Activated CD4-positive, alpha-beta T cell treated with anti-CD3 and anti-CD28 coated beads, Interleukin-2, amount 10 ng/mL, durations not matched to agents 7 days and 5 days (primary cell): ENCODE results near the gene RNF123. TPM values are rescaled to one million over a fixed set of nuclear protein-coding genes. Genes with fewer than 3 reads are reported as not detected.

ENCODE experiments used
- CTCF ChIA-PET: fragments of 350-600 bp; sonication (Branson Sonifier 250); formaldehyde crosslinking; loops from one replicate; lab custom pipeline; 2021; ENCODE audit warnings: antibody characterized with exemption; lab: Charles Lee
- POLR2A ChIA-PET: fragments of 350-600 bp; sonication (Branson Sonifier 250); formaldehyde crosslinking; loops from one replicate; lab custom pipeline; 2021; ENCODE audit warnings: antibody characterized with exemption; lab: Charles Lee
- DNase-seq: peaks from one replicate; pipeline ENCODE4 v3.0.0-alpha.2; 2020
- H3K27ac Mint-ChIP-seq: one replicate; pipeline ENCODE4 v1.8.0; 2021; ENCODE audit warnings: mild to moderate bottlenecking, moderate library complexity, mixed read lengths
- H3K27me3 Mint-ChIP-seq: one replicate; pipeline ENCODE4 v1.8.0; 2021; ENCODE audit warnings: mixed read lengths
- H3K36me3 Mint-ChIP-seq: one replicate; pipeline ENCODE4 v1.8.0; 2021; ENCODE audit warnings: low read depth, mixed read lengths
- H3K4me1 Mint-ChIP-seq: one replicate; pipeline ENCODE4 v1.8.0; 2021; ENCODE audit warnings: mixed read lengths
- H3K4me3 Mint-ChIP-seq: one replicate; pipeline ENCODE4 v1.8.0; 2021; ENCODE audit warnings: mild to moderate bottlenecking, moderate library complexity, mixed read lengths
- H3K9me3 Mint-ChIP-seq: one replicate; pipeline ENCODE4 v1.8.0; 2021; ENCODE audit warnings: mixed read lengths
- total RNA-seq, 2 experiments: library from RNA; stranded (reverse); gene quantifications; one replicate each; pipeline ENCODE4 v1.2.3, GENCODE V29; 2021

The RNF123 gene
- total RNA-seq, 2 experiments from 2014 or later, result 47.5 to 49.2 TPM

DNA sequence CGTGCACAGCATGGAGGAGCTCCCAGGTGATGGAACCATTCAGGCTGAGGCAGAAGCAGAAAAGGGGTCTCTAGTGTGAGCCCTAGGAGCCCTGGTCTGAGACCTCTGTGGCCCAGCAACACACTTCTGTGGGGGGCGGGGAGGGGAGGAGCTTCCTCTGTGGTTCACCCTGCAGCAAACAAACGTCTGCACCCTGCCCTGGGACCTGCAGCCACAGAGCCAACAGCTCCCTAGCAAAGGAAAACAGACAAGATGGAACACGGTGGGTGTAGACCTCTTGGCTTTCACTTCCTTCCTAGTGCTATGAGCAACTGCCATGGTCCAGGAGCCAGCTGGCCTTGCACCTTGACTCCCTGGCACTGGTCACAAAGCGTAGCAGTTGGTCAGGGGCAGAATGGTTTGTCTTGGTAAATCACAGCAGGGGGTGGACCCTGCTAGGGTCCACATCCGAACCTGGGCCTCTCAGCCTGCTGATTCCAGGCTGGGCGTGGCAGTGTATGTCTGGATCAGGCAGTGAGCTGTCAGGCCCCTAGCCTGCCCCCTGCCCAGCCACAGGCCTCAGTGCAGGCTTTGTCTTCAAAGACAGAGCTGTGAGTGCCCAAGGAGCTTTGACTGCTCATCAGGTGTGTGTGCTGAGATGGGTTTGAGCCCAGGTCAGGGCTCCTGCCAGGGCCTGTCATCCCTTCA, 23.4 kb downstream of the RNF123 start:
- no peak for DNase-seq
- POLR2A ChIA-PET, result no interaction called here
- no peaks in the 10 kb centered on the region for H3K9me3 Mint-ChIP-seq
- no peak overlapping the region for H3K4me3 Mint-ChIP-seq
- CTCF ChIA-PET, result interaction anchor here (0.9 to 2.5 kb wide), 3 partner anchors 8 to 12 kb away, joined by 3 to 11 read pairs (median 4); no protein-coding TSS in a partner anchor
- peaks cover 23% of the 10 kb centered on the region for H3K4me1 Mint-ChIP-seq
- peak overlapping the region; percentile 77 for H3K27ac Mint-ChIP-seq
- no peaks in the 10 kb centered on the region for H3K27me3 Mint-ChIP-seq
- peaks cover 1% of the 10 kb centered on the region for H3K36me3 Mint-ChIP-seq

- H3K27me3 Mint-ChIP-seq, result no peaks in the 10 kb centered on the region
- H3K9me3 Mint-ChIP-seq, result no peaks in the 10 kb centered on the region
- H3K4me1 Mint-ChIP-seq, result peaks cover 24% of the 10 kb centered on the region
- H3K27ac Mint-ChIP-seq, result no peak overlapping the region
- peaks cover 1% of the 10 kb centered on the region for H3K36me3 Mint-ChIP-seq
- no peak overlapping the region for H3K4me3 Mint-ChIP-seq
- no peak for DNase-seq
- POLR2A ChIA-PET, result no interaction called here
- CTCF ChIA-PET, result interaction anchor here (0.9 to 2.5 kb wide), 3 partner anchors 8 to 13 kb away, joined by 3 to 11 read pairs (median 4); no protein-coding TSS in a partner anchor
Observed at GRCh38 chr3:49713336-49714105, 24.2 kb downstream of the RNF123 start.

GRCh38 chr3:49714728-49715550, 25.6 kb downstream of the RNF123 start:
- H3K9me3 Mint-ChIP-seq, result no peaks in the 10 kb centered on the region
- peaks cover 37% of the 10 kb centered on the region for H3K4me1 Mint-ChIP-seq
- H3K27ac Mint-ChIP-seq, result no peak overlapping the region
- no peak overlapping the region for H3K4me3 Mint-ChIP-seq
- H3K36me3 Mint-ChIP-seq, result peaks cover 5% of the 10 kb centered on the region
- ChIA-PET CTCF (interaction anchor here (1.2 kb wide), 1 partner anchor 10 kb away, joined by 4 read pairs; no protein-coding TSS in a partner anchor), POLR2A (no interaction called here)
- no peak for DNase-seq
- no peaks in the 10 kb centered on the region for H3K27me3 Mint-ChIP-seq

GRCh38 chr3:49715611-49716121, 26.3 kb downstream of the RNF123 start:
- no peak overlapping the region for H3K4me3 Mint-ChIP-seq
- ChIA-PET CTCF (no interaction called here), POLR2A (no interaction called here)
- peaks cover 39% of the 10 kb centered on the region for H3K4me1 Mint-ChIP-seq
- no peak overlapping the region for H3K27ac Mint-ChIP-seq
- no peaks in the 10 kb centered on the region for H3K27me3 Mint-ChIP-seq
- H3K9me3 Mint-ChIP-seq, result no peaks in the 10 kb centered on the region
- peaks cover 5% of the 10 kb centered on the region for H3K36me3 Mint-ChIP-seq
- no peak for DNase-seq

- no peak for DNase-seq
- CTCF ChIA-PET, result interaction anchor here (0.8 kb wide), 1 partner anchor 123 kb away, joined by 3 read pairs; no protein-coding TSS in a partner anchor
- Mint-ChIP-seq H3K4me1 (peaks cover 43% of the 10 kb centered on the region), H3K27me3 (no peaks in the 10 kb centered on the region), H3K4me3 (no peak overlapping the region), H3K9me3 (no peaks in the 10 kb centered on the region), H3K27ac (no peak overlapping the region), H3K36me3 (peaks cover 7% of the 10 kb centered on the region)
- POLR2A ChIA-PET, result no interaction called here
Observed at GRCh38 chr3:49716169-49716568, 26.8 kb downstream of the RNF123 start.

DNA sequence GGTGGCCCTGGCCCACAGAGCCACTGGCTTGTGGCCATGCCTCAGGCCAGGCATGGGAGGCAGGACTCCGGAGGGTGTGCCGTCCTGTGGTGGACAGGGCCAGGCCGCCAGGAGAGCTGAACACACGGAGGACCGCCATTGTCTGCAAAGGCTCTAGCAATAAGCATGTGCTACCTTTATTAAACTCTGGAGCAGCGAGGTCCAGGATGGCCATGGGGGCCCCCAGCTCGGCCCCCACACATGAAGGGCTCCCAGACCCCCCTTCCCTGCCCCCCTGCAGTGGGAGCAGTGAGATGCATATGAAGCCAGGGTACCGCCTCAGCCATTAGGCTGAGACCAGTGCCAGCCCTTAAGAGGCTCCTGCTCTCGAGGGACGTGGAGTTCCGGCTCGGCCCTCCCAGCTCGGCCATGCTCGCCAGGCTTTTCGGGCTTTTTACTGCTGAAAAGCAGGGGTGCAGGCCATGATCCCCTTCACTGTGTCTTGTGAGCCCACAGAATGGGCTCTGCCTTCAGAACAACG, 27.4 kb downstream of the RNF123 start:
- Mint-ChIP-seq H3K36me3 (peaks cover 9% of the 10 kb centered on the region), H3K27me3 (no peaks in the 10 kb centered on the region), H3K4me1 (peaks cover 38% of the 10 kb centered on the region), H3K9me3 (no peaks in the 10 kb centered on the region), H3K27ac (no peak overlapping the region), H3K4me3 (no peak overlapping the region)
- POLR2A ChIA-PET, result no interaction called here
- CTCF ChIA-PET, result interaction anchor here (0.8 kb wide), 1 partner anchor 123 kb away, joined by 3 read pairs; no protein-coding TSS in a partner anchor
- no peak for DNase-seq

DNA sequence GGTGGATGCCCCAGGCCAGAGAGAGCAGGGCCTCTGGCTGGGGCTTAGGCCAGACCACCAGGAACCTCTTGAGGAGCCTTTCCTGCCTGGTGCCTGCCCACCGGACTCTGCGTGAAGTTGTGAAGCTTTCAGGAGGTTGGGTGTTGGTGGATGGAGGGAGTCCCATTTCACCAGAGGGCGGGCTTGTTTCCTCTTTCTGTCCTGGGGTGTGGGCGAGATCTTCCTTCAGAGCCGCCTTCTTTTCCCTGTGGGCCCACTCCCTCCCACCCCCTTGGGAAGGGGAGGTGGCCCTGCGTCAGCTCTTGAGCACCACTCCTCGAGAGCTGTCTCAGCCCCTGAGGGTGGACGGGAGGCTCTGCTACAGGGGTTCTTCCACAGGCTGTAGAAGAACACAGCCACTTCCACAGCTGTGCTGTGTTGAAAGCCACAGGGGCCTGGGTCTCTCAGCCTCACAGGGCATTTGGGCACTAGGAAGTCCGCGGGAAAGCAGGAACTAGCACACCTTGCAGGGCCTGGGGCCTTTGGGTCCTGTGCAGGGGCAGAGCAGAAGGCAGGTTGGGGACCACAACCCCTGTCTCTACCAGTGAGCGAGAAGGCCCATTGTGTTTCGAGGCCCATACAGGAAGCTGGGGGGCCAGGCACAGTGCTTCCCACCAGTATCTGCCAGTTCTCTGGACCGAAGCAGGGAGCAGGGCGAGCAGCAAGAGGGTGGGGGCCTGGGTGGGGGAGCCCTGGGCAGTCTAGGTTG, 28.0 kb downstream of the RNF123 start:
- H3K36me3 Mint-ChIP-seq, result peaks cover 8% of the 10 kb centered on the region
- H3K4me1 Mint-ChIP-seq, result peaks cover 38% of the 10 kb centered on the region
- H3K27me3 Mint-ChIP-seq, result no peaks in the 10 kb centered on the region
- H3K4me3 Mint-ChIP-seq, result no peak overlapping the region
- CTCF ChIA-PET, result interaction anchor here (0.5 to 2.7 kb wide), 4 partner anchors 10 to 122 kb away, joined by 3 to 9 read pairs (median 3); no protein-coding TSS in a partner anchor
- no peak overlapping the region for H3K27ac Mint-ChIP-seq
- H3K9me3 Mint-ChIP-seq, result no peaks in the 10 kb centered on the region
- no peak for DNase-seq
- POLR2A ChIA-PET, result interaction anchor here (0.6 kb wide), 1 partner anchor 13 kb away, joined by 4 read pairs; no protein-coding TSS in a partner anchor

DNA sequence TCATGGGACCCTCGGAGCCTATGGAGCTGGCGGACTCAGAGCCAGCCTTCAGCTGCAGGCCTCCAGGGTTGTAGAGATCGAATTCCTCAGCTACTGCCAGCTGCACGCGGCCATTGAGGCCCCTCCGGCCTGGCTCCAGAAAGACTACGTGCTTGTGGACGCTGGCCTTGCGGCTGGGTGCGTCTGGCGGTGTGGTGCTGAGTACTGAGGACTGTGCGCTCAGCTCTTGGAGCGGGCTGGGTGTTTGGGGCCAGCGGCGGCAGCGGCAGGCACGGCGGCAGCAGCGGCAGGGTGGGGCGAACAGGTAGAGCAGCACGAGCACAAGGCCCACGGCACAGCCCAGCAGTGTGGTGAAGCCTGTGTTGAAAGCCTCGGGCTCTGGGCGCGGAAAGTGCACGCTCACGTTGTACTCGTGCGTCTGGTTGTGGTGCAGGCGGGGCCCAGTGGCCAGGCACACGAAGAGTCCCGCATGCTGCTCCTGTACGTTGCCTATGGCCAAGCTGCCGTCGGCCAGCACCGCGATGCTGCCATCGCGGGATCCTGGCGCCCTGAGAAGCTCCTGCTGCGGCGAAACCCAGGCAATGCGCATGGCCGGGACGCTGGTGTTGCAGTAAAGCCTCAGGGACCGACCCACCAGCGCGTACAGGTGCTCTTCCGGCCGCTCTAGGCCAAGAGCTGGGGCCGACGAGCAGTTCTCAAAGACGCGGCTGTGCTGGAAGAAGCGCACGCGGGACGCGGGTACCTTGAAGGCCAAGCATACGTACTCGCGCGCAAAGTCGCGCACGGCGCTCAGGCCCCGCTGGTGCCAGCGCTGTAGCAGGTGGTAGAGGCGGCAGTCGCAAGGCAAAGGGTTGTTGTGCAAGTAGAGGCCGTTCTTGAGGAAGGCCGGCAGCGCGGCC, 28.9 kb downstream of the RNF123 start:
- H3K9me3 Mint-ChIP-seq, result no peaks in the 10 kb centered on the region
- H3K27ac Mint-ChIP-seq, result peak overlapping the region; percentile 56
- H3K36me3 Mint-ChIP-seq, result peaks cover 13% of the 10 kb centered on the region
- H3K4me3 Mint-ChIP-seq, result peak overlapping the region; percentile 78
- H3K27me3 Mint-ChIP-seq, result no peaks in the 10 kb centered on the region
- ChIA-PET CTCF (interaction anchor here (0.5 to 2.7 kb wide), 10 partner anchors 10 to 508 kb away, joined by 3 to 9 read pairs (median 3); partner anchors contain the start of genes INKA1 and IP6K1), POLR2A (interaction anchor here (0.6 kb wide), 1 partner anchor 14 kb away, joined by 4 read pairs; no protein-coding TSS in a partner anchor)
- H3K4me1 Mint-ChIP-seq, result peaks cover 35% of the 10 kb centered on the region
- no peak for DNase-seq

DNA sequence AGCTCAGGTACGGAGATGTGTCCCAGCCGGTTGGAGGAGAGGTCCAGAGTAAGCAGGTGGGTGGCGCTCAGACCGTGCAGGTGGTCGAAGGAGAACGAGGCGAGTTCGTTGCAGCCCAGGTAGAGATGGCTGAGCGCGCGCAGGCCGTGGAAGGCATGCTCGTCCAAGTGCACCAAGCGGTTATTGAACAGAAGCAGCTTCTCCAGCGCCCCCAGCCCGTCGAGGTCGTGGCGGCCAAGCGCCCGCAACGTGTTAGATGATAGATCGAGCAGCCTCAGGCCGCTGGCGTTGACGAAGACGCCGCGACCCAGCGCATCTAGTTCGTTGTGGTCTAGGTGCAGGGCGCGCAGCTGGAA, 29.5 kb downstream of the RNF123 start:
- H3K27ac Mint-ChIP-seq, result peak overlapping the region; percentile 90

GRCh38 chr3:49719214-49719884, 30.0 kb downstream of the RNF123 start, which contains the start of gene AMIGO3:
TSS of gene AMIGO3 (minus strand) at chr3:49719684. CDS start at chr3:49719465, 219 bp downstream.
- Mint-ChIP-seq H3K9me3 (no peaks in the 10 kb centered on the region), H3K4me1 (peaks cover 35% of the 10 kb centered on the region), H3K27me3 (no peaks in the 10 kb centered on the region), H3K27ac (peak within 1 kb of the TSS; percentile 90), H3K36me3 (peaks cover 13% of the 10 kb centered on the region), H3K4me3 (peak within 1 kb of the TSS; percentile 78)
- DNase-seq, result peak; percentile 94
- ChIA-PET CTCF (interaction anchor here (0.6 to 2.7 kb wide), 14 partner anchors 9 to 507 kb away, joined by 3 to 9 read pairs (median 4); partner anchors contain the start of genes INKA1 and IP6K1), POLR2A (no interaction called here)

More for the DNA sequence above, 29.5 kb downstream of the RNF123 start:
- no peaks in the 10 kb centered on the region for H3K9me3 Mint-ChIP-seq
- H3K36me3 Mint-ChIP-seq, result peaks cover 13% of the 10 kb centered on the region
- H3K27me3 Mint-ChIP-seq, result no peaks in the 10 kb centered on the region
- H3K4me3 Mint-ChIP-seq, result peak overlapping the region; percentile 78
- ChIA-PET POLR2A (no interaction called here), CTCF (interaction anchor here (0.6 to 2.7 kb wide), 10 partner anchors 12 to 508 kb away, joined by 3 to 9 read pairs (median 4); partner anchors contain the start of genes INKA1 and IP6K1)
- peaks cover 34% of the 10 kb centered on the region for H3K4me1 Mint-ChIP-seq
- no peak for DNase-seq
